Activated CD8-positive, alpha-beta memory T cell treated with anti-CD3 and anti-CD28 coated beads, Interleukin-2, amount 10 ng/mL, durations not matched to agents 7 days and 5 days (primary cell): Measurements from ENCODE around the gene ISYNA1. TPM values are rescaled to one million over a fixed set of nuclear protein-coding genes. Genes with fewer than 3 reads are reported as not detected.

Experiments
- ATAC-seq: fragments of 150-1000 bp; cut with Tn5 transposase; one replicate; pipeline ENCODE4 v1.10.0; 2021; ENCODE audit warnings: moderate library complexity
- CTCF ChIA-PET: fragments of 350-600 bp; sonication (Branson Sonifier 250); formaldehyde crosslinking; loops from one replicate; lab custom pipeline; 2021; ENCODE audit warnings: antibody characterized with exemption; lab: Charles Lee
- DNase-seq: peaks from one replicate; pipeline ENCODE4 v3.0.0-alpha.2; 2020
- H3K27ac Mint-ChIP-seq: one replicate; pipeline ENCODE4 v1.8.0; 2021; ENCODE audit warnings: mild to moderate bottlenecking, mixed read lengths
- H3K27me3 Mint-ChIP-seq: one replicate; pipeline ENCODE4 v1.8.0; 2021; ENCODE audit warnings: mixed read lengths
- H3K36me3 Mint-ChIP-seq: one replicate; pipeline ENCODE4 v1.8.0; 2021; ENCODE audit warnings: mild to moderate bottlenecking, mixed read lengths
- H3K4me1 Mint-ChIP-seq: one replicate; pipeline ENCODE4 v1.8.0; 2021; ENCODE audit warnings: mixed read lengths
- H3K4me3 Mint-ChIP-seq: one replicate; pipeline ENCODE4 v1.8.0; 2021; ENCODE audit warnings: mild to moderate bottlenecking, moderate library complexity, mixed read lengths
- H3K9me3 Mint-ChIP-seq: one replicate; pipeline ENCODE4 v1.8.0; 2022; ENCODE audit warnings: low read depth, mixed read lengths
- total RNA-seq, 2 experiments: library from RNA; stranded (reverse); gene quantifications; one replicate each; pipeline ENCODE4 v1.2.3, GENCODE V29; 2021

ISYNA1 gene
- total RNA-seq, 2 experiments from 2014 or later: 29.6 to 30.0 TPM

DNA sequence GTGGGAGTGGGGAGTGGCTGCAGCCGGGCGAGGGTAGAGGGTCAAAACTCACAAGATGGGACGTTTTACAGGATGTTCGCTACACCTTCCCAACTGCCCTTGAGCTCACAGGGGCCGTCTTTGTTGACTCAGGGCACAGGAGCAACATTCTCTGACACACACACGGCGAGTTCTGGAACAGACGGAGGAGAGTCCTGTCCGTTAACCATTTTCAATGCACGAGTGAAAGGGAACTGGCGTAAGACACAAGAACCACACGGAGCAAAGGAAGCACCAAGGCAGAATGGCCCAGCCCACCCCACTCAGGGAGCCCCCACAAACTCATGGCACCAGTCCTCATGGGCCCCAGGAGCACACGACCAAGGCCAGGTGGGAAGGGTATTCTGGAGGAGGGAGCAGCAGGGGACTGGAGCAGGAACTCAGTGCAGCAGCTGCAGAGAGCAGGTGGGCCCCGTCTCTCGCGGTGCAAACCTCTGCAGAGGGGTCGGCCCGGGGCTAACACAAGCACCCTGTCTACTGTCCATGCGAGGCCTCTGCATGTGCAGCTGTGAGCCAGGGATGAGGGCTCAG is 37.9 kb upstream of the ISYNA1 start:
- peaks cover 68% of the 10 kb centered on the region for H3K4me1 Mint-ChIP-seq
- ATAC-seq: no peak
- H3K36me3 Mint-ChIP-seq: no peaks in the 10 kb centered on the region
- H3K27me3 Mint-ChIP-seq: no peaks in the 10 kb centered on the region
- no peaks in the 10 kb centered on the region for H3K9me3 Mint-ChIP-seq
- no peak overlapping the region for H3K4me3 Mint-ChIP-seq
- H3K27ac Mint-ChIP-seq: peak overlapping the region; percentile 82
- DNase-seq: no peak
- CTCF ChIA-PET: interaction anchor here (1.0 to 3.6 kb wide), 7 partner anchors 11 to 112 kb away, joined by 3 to 12 read pairs (median 5); partner anchors contain the start of gene REX1BD

DNA sequence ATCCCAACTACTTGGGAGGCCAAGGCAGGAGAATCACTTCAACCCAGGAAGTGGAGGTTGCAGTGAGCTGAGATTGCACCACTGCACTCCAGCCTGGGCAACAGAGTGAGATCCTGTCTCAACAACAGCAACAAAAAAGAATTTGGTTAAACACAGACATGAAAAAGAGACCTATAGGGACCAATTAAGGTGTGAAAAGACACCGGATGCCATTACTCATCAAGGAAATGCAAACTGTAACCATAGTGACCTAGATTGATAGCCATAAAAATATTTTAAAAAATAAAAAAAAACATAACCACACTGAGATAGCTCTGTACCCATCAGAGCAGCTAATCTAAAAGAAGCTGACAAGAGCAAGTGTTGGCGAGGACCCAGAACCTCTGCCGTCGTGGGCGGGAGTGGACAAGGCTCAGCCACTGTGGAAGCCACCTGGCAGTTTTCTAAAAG is 37.1 kb upstream of the ISYNA1 start:
- H3K36me3 Mint-ChIP-seq: no peaks in the 10 kb centered on the region
- no peaks in the 10 kb centered on the region for H3K9me3 Mint-ChIP-seq
- H3K4me3 Mint-ChIP-seq: no peak overlapping the region
- H3K27me3 Mint-ChIP-seq: no peaks in the 10 kb centered on the region
- CTCF ChIA-PET: interaction anchor here (0.9 to 3.6 kb wide), 5 partner anchors 11 to 119 kb away, joined by 3 to 12 read pairs (median 6); partner anchors contain the start of gene REX1BD
- DNase-seq: no peak
- H3K27ac Mint-ChIP-seq: peak overlapping the region; percentile 82
- H3K4me1 Mint-ChIP-seq: peaks cover 65% of the 10 kb centered on the region
- peak; percentile 70 for ATAC-seq

DNA sequence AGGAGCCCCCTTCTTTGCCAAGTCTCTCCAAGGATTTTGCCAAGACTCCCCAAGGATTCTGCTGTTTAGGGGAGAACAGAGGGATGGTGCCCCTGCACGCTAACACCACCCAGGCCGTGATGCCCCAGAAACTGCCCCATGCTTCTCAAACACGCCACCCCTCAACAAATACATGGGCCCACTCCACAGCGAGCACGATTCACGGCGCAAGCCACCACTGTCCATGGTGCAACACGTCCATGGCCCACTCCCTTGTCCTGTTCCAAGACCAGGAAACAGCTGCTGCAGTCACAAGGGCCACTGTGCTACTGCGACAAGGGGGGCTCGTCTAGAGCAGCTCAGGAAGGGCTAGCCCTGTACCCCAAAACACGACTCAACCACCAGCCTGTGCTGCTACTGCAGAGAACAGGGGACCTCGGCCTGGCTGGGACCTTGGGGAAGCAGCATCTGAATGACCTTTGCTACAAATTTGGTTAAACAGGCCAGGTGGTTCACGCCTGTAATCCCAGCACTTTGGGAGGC is 36.5 kb upstream of the ISYNA1 start:
- H3K27me3 Mint-ChIP-seq: no peaks in the 10 kb centered on the region
- no peaks in the 10 kb centered on the region for H3K9me3 Mint-ChIP-seq
- peak overlapping the region; percentile 71 for H3K27ac Mint-ChIP-seq
- no peak overlapping the region for H3K4me3 Mint-ChIP-seq
- no peaks in the 10 kb centered on the region for H3K36me3 Mint-ChIP-seq
- ATAC-seq: no peak
- peaks cover 61% of the 10 kb centered on the region for H3K4me1 Mint-ChIP-seq
- no peak for DNase-seq
- CTCF ChIA-PET: interaction anchor here (0.6 to 3.6 kb wide), 10 partner anchors 12 to 120 kb away, joined by 3 to 12 read pairs (median 4); partner anchors contain the start of gene REX1BD

DNA sequence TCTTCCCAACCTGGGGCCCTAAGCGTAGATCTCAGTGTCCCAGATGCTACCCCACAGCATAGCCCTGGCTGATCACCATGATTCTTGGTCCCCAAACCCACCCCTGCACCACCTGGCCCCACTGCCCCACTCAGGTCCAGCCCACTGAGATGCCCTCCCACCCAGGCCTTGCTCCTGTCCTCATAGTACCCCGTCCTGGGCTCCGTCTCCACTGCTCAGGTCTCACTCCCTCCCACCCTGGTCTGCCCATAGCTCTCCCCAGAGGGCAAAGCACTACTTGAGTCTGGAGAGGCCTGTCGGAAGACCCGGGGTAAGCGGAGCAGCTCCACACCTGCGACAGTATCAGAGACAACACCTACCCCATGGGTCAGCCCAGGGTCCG is 35.8 kb upstream of the ISYNA1 start:
- ATAC-seq (no peak), DNase-seq (no peak)
- Mint-ChIP-seq H3K9me3 (no peaks in the 10 kb centered on the region), H3K27me3 (no peaks in the 10 kb centered on the region), H3K4me1 (peaks cover 54% of the 10 kb centered on the region), H3K27ac (peak overlapping the region; percentile 34), H3K36me3 (no peaks in the 10 kb centered on the region), H3K4me3 (no peak overlapping the region)
- CTCF ChIA-PET: interaction anchor here (0.6 to 5.0 kb wide), 9 partner anchors 13 to 374 kb away, joined by 3 to 24 read pairs (median 3); partner anchors contain the start of genes ELL and REX1BD

DNA sequence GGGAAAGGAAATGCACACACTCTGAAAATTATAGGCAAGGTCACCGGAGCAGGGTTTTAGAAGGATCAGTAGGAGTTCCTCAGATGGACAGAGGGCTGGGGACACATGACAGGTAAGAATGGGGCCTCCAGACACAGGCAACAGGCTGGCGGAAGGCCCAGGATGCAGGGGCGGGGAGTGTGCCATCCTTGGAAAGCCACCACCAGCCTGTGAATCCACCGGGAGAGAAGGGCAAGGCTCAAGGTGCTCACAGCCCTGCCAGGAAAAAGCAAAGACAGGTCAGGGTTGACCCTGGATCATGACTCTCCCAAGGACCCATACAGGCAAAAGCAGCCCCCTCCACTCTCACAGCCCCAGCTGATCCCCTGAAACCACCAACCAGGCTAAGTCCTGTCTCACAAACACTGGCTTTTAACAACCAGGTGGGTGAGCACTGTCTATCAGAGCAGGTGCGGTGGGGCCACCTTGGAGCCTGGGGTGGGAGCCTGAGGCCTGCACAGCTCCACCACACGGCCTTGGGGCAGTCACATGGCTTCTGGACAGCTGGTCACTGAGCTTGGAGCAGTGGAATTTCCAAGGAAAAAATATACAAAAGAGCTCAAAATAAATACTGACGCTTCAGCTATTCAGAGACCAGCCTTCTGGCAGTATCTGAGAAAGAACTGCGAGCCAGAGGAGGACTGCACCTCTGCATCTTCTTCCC is 35.2 kb upstream of the ISYNA1 start:
- ATAC-seq: no peak
- DNase-seq: no peak
- CTCF ChIA-PET: interaction anchor here (0.6 to 5.0 kb wide), 7 partner anchors 23 to 375 kb away, joined by 3 to 24 read pairs (median 3); partner anchors contain the start of genes ELL and REX1BD
- no peaks in the 10 kb centered on the region for H3K27me3 Mint-ChIP-seq
- H3K4me3 Mint-ChIP-seq: no peak overlapping the region
- H3K27ac Mint-ChIP-seq: peak overlapping the region; percentile 34
- H3K4me1 Mint-ChIP-seq: peaks cover 50% of the 10 kb centered on the region
- H3K36me3 Mint-ChIP-seq: no peaks in the 10 kb centered on the region
- H3K9me3 Mint-ChIP-seq: no peaks in the 10 kb centered on the region

DNA sequence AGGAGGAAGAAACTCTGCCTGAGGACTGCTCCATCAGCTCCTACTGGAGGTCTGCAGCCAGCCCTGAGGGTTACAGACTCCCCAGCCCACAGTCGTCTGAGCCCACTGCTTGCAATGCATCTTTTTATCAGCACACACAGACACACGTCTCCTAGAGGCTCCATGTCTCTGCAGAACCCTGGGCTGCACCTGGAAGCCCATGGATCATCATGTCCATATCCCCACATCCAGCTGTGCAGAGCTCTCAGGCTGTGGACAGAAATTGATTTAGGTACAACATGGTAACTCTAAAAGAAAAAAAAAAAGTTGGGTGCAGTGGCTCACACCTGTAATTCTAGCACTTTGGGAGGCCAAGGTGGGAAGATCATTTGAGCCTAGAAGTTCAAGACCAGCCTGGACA is 32.9 kb upstream of the ISYNA1 start:
- peaks cover 31% of the 10 kb centered on the region for H3K4me1 Mint-ChIP-seq
- DNase-seq: no peak
- no peak overlapping the region for H3K27ac Mint-ChIP-seq
- H3K27me3 Mint-ChIP-seq: no peaks in the 10 kb centered on the region
- no peaks in the 10 kb centered on the region for H3K36me3 Mint-ChIP-seq
- ATAC-seq: no peak
- no peaks in the 10 kb centered on the region for H3K9me3 Mint-ChIP-seq
- no peak overlapping the region for H3K4me3 Mint-ChIP-seq
- CTCF ChIA-PET: interaction anchor here (0.6 to 5.0 kb wide), 13 partner anchors 20 to 118 kb away, joined by 3 to 24 read pairs (median 8); partner anchors contain the start of genes ELL, KXD1, REX1BD and UBA52

DNA sequence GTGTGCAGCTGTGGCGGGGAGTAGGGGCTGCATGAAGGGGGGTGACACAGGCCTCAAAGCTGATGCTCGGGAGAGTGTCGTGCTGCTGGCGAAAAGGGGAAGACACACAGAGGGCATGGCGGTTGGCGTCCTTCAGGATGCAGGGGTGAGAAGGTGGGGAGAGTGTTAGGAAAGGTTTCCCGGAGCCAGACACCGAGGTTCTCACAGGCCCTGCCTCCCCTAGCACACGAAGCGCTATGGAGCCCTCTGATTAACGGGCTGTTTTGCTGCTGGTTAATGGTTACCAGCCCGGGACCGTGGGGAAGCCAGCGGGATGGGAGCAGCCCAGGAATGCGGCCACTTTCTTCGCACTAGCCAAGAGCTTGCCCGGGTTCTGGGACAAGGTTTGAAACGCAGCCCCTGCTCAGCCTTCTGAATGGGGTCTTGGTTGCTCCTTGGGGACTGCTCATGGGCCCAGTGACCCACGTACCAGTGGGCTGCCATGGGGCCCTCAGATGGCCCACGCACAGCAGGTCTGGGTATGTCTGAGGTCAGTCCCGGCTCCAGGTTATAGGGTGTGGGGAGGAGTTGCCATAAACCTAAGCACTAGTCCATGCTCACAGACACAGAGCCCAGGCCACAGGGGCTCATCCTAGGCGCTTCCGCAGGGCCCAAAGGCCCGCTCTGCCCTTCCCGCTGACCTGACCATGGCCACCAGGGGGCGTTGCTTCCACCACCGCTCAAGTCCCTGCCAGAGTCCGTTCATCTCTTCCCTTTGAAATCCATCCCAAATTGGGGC is 31.3 kb upstream of the ISYNA1 start:
- DNase-seq (peak; percentile 63), ATAC-seq (peak; percentile 57)
- peaks cover 25% of the 10 kb centered on the region for H3K4me1 Mint-ChIP-seq
- H3K4me3 Mint-ChIP-seq: no peak overlapping the region
- H3K27me3 Mint-ChIP-seq: no peaks in the 10 kb centered on the region
- H3K36me3 Mint-ChIP-seq: peaks cover 5% of the 10 kb centered on the region
- H3K27ac Mint-ChIP-seq: no peak overlapping the region
- CTCF ChIA-PET: interaction anchor here (0.7 to 5.0 kb wide), 24 partner anchors 8 to 207 kb away, joined by 3 to 24 read pairs (median 6); partner anchors contain the start of genes ELL, KXD1, REX1BD and UBA52
- no peaks in the 10 kb centered on the region for H3K9me3 Mint-ChIP-seq

DNA sequence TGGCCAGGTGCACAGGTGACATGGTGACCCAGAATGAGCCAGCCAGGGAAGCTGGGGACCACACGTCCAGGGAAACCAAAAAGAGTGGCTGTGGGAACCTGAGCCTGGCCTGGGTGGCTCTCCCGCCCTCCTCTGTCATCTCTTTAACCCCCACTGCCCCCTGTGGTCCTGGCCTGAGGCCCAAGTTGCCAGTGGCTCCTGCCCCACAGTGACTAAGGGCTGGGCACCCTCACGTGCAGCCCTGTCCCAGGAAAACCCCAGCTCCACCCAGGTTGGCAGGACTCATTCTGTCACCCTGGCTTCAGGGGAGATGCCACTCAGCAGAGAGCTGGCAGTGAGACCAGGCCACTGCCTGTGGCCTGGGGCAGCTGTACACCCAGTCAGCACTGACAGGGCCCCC is 30.6 kb upstream of the ISYNA1 start:
- H3K4me3 Mint-ChIP-seq: no peak overlapping the region

DNA sequence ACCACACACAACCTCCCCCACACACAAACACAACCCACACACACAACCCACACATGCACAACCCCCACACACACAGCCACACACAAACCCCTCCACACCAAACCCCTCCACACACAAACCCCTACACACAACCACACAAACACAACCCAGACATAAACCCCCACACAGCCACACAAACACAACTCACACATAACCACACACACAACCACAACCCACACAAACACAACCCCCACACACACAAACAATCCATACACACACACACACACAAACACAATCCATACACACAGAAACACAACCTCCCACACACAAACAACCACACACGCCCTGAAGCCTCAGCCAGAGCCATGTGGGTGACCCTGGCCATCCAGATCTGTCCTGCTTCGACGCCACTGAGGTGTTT is 30.0 kb upstream of the ISYNA1 start:
- H3K27me3 Mint-ChIP-seq: no peaks in the 10 kb centered on the region
- CTCF ChIA-PET: interaction anchor here (0.7 to 3.5 kb wide), 7 partner anchors 14 to 120 kb away, joined by 3 to 13 read pairs (median 3); partner anchors contain the start of genes ELL and UBA52

More for the DNA sequence above, 30.6 kb upstream of the ISYNA1 start:
- ATAC-seq (no peak), DNase-seq (no peak)
- Mint-ChIP-seq H3K36me3 (peaks cover 7% of the 10 kb centered on the region), H3K4me1 (peaks cover 22% of the 10 kb centered on the region), H3K9me3 (no peaks in the 10 kb centered on the region), H3K27me3 (no peaks in the 10 kb centered on the region), H3K27ac (no peak overlapping the region)
- CTCF ChIA-PET: interaction anchor here (0.7 to 3.5 kb wide), 9 partner anchors 10 to 119 kb away, joined by 3 to 13 read pairs (median 6); partner anchors contain the start of genes ELL and UBA52

DNA sequence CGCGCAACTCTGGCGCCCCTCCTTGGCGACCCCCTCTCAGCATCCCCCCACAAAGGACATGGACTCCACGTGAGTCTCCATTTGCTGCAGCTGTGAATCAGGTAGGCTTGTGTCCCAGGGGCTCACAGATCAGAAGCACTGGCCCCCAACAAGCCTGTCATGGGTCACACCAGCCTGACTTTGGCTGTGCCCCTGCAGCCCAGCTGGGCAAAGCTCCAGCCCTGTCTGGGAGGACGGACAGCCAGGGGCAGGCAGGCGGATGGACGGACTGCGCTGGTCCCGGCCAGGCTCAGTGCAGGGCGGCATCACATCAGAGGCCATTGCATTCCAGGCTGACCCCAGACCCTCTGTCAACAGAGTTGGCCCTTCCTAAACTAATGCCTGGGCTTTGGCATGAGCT is 28.4 kb upstream of the ISYNA1 start:
- Mint-ChIP-seq H3K4me3 (no peak overlapping the region), H3K9me3 (no peaks in the 10 kb centered on the region), H3K27ac (peak overlapping the region; percentile 15), H3K36me3 (peaks cover 8% of the 10 kb centered on the region), H3K27me3 (no peaks in the 10 kb centered on the region), H3K4me1 (peaks cover 21% of the 10 kb centered on the region)
- no peak for DNase-seq
- ATAC-seq: no peak
- CTCF ChIA-PET: interaction anchor here (0.7 to 1.2 kb wide), 4 partner anchors 16 to 55 kb away, joined by 3 to 4 read pairs (median 3); no protein-coding TSS in a partner anchor

More for the DNA sequence above, 30.0 kb upstream of the ISYNA1 start:
- Mint-ChIP-seq H3K4me1 (peaks cover 22% of the 10 kb centered on the region), H3K9me3 (no peaks in the 10 kb centered on the region), H3K4me3 (no peak overlapping the region), H3K27ac (peak overlapping the region; percentile 22), H3K36me3 (peaks cover 7% of the 10 kb centered on the region)
- DNase-seq (no peak), ATAC-seq (no peak)

DNA sequence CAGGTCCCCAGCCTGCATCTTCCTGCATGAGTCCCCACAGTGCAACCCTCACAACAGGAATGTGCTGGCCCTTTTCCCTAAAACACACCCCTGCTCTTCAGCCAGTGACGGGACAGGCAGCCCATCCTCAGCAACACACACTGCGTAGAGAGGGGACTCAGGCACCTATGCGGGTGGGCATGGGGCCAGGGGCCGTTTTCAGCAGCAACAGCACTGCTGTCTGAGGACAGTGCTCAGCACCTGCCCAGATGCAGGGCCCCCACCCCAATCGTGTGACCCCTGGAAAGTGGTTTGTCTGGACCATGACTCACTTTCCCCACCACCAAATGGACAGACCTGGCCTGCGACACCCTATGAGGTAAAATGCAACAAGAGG is 28.0 kb upstream of the ISYNA1 start:
- no peaks in the 10 kb centered on the region for H3K9me3 Mint-ChIP-seq
- H3K4me3 Mint-ChIP-seq: no peak overlapping the region
- ATAC-seq: no peak
- DNase-seq: no peak
- no peaks in the 10 kb centered on the region for H3K27me3 Mint-ChIP-seq
- peaks cover 21% of the 10 kb centered on the region for H3K4me1 Mint-ChIP-seq
- H3K36me3 Mint-ChIP-seq: peaks cover 8% of the 10 kb centered on the region
- H3K27ac Mint-ChIP-seq: peak overlapping the region; percentile 15
- CTCF ChIA-PET: interaction anchor here (1.2 kb wide), 3 partner anchors 16 to 40 kb away, joined by 3 to 4 read pairs (median 3); no protein-coding TSS in a partner anchor

DNA sequence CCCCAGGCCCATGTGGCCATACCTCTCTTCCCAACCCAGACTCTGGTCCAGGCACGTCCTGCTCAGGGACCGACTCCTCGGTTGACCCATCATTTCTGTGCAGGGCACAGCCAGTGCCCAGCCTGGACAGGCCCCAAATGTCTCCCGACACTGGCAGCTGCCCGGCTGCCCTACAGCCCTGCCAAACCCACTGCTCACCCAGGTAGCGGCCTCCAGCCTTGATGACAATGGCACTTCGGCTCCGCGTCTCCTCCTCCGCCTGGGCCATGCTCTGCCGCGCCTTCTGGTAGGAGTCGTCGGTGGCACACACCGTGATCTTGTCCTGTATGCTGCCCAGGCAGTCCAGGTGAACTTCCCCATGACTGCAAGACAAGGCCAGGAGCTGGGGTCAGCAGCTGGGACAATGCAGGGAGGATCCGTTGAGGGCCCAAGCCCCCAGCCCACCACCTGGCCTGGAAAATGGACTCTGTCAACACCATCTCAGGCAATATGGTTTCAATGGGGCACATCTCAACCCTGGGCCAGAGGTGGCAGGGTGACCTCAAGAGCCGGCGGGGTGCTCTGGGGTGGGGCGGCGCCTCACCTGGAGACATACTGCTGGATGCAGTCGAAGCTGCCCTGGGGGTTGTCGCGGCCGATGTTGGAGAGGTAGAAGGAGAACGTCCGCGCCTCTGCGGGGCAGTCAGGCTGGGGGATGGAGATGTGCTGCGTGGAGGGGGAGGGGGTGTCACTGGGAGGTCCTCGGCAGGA is 27.5 kb upstream of the ISYNA1 start:
- Mint-ChIP-seq H3K4me1 (peaks cover 20% of the 10 kb centered on the region), H3K9me3 (no peaks in the 10 kb centered on the region), H3K36me3 (peaks cover 8% of the 10 kb centered on the region), H3K27ac (no peak overlapping the region), H3K27me3 (no peaks in the 10 kb centered on the region), H3K4me3 (no peak overlapping the region)
- CTCF ChIA-PET: interaction anchor here (0.9 to 5.9 kb wide), 2 partner anchors 14 to 29 kb away, joined by 3 to 38 read pairs; no protein-coding TSS in a partner anchor
- no peak for ATAC-seq
- no peak for DNase-seq
